A204.1 (cell line): Measurements from ENCODE around the gene NOX1.

Source experiments
- FAIRE-seq: peaks from 2 replicates; lab custom pipeline; 2012; peaks lifted over from hg19 to GRCh38; lab: Jason Lieb, UNC

NOX1 gene

DNA sequence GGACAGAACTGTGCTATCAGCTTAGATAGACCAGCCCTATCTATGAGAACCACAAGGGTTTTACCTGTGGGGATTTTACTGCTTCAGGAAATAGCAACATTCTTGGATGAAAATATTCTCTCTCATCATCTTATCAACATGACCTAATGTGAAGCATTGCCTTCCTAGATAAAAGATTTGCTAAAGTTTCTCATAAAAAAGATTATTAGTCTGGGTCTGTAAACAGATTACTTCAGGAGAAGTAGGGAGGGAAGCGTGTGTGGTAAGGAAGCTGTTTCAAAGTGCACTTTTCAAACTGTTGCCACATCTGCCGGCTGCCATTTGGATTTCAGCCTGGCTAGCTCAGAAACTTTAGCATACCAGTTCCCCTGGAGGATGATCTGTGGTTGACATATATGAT, at the start of gene NOX1:
TSS of gene NOX1 (minus strand) at position 35 of the 400 bp plus-strand sequence. CDS start 220 bp downstream, outside the sequence.
- no peak for FAIRE-seq

DNA sequence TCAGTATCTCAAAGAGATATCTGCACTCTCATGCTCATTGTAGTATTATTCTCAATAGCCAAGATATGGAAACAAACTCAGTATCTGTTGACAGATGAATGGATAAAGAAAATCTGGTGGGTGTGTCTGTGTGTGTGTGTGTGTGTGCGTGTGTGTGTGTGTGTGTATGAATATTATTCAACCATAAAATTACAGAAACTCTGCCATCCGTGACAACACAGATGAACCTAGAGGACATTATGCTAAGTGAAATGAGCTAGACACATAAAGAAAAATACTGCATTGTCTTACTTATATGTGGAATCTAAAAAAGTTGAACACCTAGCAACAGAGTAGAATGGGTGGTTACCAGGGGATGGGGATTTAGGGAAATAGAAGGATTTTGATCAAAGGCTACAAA, 41.4 kb upstream of the NOX1 start:
- no peak for FAIRE-seq

DNA sequence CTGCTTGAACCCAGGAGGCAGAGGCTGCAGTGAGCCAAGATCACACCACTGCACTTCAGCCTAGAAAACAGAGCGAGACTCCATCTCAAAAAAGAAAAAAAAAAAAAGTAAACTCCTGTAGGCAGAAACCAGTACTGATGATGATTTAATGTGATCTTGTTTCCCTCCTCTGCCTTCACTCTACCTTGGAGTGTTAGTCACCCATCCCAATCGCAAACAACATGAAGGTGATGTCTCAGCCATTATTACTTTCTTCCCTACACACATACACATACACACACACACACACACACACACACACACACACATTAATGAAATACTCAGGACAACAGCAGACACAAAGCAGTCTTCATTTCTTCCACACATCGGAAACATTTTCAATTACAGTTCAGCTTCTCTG, 39.0 kb upstream of the NOX1 start:
- FAIRE-seq, result no peak

DNA sequence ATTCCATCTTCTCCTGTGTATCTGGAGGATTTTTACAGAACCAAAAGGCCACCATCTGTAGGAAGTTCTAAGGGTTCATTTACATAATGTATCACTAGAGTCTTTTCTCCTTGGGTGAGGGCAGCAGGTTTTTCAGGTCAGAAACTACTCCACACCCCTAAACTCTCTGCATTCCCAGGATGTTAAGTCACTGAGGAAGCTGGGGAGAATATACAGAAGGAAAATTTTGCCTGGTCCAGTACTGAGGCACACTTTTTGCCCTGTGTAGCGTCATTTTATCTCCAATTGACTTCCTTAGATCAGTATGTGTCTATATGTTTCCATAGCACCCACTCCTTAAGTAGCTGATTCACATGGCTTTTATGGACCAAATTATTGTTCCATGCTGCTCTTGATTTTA, 37.6 kb upstream of the NOX1 start:
- no peak for FAIRE-seq

DNA sequence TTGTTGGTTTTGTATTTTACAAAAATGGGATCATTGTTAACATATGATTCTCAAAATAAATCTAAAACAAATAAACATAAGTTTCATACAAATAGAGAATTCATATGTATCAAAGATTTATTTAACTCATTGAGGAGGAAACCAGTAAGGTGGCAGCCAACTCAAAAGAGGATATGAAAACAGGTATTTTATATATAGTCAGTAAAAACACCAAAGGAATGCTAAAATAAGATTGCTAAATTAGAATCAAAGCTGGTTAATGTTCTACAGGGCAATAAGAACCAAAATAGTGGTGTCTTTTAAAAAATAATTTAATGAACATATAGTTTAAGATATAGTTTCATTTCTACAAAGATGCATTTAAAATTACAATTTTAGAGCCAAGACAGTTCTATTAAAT, 31.5 kb upstream of the NOX1 start:
- no peak for FAIRE-seq

DNA sequence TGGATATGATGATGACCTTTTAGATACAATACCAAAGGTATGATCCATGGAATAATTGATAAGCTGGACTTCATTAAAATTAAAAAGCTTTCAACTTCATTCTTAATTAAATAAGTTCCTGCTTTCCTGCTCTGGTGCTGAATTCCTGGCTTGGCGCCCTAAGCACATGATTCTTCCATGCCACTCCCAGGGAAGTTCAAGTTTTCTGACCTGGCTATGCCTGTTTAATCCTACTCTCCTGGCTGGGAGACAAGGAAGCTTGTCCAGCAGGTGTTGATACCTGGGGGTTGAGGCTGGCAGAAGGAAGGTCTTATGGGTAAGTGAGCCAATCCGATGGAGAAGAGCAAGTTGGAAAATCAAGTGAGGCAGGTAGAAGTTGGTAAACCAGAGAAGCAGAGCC, 30.3 kb upstream of the NOX1 start:
- FAIRE-seq, result no peak

DNA sequence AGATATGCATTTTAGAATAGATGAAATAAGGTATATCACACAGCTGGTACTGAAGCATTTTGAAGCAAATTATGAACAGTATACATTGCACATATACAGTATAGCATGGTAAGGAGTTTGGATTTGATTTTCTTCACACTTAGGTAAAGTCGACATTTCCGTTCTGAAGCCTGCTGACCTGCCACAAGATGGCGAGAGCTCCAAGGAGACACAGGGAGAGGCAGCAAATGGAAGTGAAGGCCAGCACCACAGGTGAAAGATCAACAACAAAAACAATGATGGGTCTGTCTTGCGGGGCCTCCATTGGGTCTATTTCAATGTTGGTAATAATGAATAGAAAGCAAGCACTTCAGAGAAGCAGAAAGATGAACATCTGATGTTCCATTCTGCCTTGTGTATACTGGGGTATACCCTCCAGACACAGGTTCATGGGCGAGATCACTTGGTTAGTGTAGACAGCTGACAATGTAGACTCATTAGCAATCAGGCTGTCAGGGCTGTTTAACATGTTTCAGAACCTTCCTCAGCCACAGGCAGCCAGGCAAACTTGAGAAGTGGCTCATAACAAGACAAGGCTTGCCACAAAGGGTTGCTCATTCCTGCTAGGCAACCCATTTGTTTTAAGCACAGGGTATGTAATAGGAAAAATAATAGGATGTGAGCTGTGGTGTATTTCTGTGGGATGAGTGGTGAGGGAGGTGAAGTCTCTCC, 21.4 kb upstream of the NOX1 start:
- no peak for FAIRE-seq

DNA sequence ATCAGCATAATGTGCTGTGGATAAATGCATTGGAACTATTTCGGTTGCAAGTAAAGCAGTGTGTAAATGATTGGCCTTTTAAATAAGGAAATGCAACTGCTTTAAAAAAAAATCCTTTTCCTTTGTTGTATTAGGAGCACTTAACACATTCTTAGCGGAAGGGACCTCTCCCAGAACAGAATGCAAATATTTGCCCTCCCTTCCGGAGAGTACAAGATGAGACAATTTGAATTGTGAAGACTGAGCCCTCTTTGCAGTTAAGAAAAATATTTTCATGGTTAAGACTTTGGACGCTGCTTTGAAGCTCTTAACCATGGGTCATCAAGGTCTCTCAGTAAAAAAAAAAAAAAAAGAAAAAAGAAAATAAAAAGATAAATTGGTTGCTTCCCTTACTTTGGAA, 9.5 kb upstream of the NOX1 start:
- FAIRE-seq, result no peak

DNA sequence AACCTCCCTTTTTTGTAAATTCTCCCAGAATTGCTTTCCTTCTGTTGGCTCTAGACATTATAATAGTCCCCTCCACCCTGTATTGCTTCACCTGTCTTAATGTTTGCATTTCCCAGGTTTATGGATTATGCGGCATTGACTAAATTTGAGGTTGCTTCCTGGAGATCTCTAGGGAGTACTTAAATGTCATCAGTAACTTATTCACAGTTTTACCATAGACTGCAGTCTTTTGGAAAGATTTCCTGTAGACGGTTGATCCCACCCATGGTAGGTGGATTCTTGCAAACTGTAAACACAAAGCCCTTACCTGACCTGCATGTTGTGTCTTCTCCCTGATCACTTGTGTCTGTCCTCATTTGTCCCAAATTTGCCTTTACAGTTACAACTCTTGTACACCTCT, 6.2 kb upstream of the NOX1 start:
- FAIRE-seq, result no peak

DNA sequence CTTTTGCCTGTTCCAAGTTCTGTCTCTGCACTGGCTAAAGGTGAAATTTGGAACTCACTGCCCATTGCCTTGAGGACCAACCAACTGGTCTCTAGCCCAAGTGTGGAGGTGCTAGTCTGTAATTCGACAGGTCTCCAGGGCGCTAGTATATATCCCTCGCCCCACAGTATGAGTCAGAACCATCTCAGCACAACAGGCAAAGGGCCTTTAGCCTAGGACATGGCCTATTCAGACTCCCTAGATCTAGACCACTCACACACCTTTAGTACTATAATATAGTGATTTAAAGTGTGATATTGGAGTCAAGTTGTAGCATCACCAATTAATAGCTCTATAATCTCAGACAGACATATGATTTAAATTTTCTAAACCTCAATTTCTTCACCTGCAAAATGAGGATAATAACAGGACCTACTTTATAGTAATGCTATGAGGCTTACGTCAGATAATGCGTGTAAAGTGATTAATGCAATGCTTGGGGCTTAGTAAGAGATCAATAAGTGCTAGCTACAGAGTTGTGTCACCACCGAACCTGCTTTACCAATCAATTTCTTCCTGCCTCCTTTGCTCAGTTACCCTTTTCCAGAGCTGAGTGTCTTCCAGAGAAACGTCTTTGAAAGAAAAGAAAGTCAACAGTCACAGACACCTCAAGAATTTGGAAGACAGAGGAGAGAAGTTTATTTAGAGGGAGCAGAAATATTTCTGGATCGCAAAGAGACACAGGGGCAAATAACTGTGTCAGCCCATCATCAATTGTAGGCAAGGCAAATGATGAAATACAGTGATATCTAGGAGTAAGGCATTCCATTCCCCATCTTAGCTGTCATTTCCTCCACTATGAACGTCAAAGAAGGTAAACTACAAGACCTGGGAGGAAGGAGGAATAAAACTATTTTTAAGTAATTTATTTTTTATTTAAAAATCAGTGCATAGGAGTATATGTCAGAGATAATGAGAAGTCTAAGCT, 2.3 kb downstream of the NOX1 start:
- no peak for FAIRE-seq

DNA sequence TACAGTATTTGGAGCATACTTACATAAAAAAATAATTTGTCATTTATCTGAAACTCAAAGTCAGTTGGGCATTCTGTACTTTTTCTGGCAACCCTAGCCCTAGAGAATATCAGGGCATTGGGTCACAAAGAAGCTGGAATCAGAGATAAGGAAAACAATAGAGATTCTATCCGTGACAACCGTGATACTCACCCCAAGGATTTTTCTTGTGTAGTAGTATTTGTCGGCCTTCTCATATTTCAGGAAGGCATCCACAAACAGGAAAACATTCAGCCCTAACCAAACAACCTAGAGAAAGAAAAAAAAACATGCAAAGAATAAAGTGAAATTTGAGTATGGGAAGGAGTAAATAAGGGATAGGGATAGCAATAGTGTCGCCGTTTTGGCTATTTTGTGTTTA, 3.6 kb downstream of the NOX1 start:
- no peak for FAIRE-seq

DNA sequence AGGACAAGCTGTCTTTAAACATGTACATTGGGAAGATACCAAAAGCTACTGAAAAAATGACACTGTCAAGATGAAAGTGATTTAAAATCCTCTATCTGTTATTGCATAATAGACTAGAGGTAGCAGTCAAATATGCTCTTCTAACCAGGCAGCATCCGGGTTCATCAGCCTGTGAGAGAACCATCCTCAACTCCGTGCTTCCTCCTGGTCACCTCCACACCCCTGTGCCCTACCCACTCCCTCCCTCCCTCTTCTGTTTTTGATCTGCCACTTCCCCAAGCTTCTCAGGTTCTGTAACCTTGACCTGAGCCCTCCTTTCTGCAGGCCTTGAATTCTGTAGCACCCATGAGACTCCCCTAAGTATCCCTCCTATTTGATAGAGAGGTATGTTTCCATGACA, 5.9 kb downstream of the NOX1 start:
- no peak for FAIRE-seq

DNA sequence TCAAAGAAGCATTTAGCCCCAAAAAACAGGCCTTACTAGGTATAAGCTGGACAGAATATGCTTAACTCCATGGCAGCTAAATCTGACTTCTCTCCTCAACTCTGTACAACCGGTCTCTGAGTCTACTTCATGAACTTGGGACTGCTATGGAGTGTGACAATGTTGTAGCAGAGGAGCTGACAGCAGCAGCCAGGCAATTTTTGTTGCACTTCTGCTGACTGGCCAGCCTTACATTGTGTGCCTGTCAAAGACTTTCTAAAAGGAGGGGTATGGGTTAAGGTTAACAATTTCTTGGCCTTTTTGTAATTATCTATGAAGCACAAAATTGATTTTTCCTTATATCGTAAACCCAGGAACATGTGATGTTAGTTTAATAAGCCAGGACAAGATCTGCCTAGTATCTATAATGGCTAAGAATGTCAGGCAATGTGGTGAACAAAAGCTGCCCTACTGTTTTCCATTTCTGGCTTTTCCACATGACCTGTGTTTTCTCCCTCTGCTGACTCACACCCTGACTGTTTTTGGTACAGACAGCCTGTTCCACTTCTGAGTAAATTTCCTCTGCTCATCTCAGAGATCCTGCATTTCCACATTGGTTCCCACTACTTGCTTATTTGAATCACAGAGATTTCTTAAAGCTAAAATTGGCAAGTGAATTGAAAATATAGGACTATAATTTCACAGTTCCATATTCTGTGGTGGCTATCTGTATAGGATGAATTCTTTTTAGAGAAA, 9.3 kb downstream of the NOX1 start:
- FAIRE-seq, result no peak

DNA sequence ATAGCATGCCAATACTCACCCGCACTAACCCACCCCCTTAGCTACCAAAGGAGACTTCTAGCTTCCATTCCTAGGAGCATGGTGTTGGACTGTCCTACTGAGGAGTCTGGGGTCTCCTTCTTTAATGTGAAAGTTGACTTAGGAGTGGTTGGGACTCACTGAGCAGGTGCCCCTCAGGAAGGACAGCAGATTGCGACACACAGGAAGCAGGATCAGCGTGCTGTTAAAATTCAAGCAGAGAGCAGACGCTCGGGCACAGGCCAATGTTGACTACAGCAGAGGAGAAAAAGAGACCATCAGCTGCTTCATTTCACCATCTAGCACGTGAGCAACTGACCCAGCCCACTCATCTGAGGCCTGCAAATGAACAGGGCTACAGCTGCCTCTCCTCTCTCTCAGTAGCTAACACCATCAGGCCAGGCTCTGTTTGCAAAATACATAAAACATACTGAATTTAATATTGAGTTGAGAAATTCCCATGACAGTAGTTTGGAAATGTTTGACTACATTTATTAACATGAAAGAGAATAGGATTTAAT, 10.8 kb downstream of the NOX1 start:
- FAIRE-seq, result no peak

DNA sequence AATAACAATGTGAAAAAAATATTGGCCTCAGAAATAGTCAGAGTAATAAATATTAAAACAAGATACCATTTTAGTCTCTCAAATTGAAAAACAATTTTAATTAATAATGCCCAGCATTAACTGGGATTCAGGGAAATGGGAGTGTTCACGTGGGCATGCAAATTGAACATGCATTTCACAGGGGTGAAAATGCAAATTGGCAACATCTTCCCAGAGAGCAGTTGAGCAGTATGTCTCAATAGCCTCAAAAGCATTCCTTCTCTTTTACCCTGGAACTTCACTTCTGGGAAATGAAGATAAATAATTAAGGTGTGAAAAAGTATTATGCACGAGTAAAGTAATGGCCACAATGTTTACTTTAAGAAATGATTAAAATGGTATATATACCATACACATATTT, 21.3 kb downstream of the NOX1 start:
- no peak for FAIRE-seq

DNA sequence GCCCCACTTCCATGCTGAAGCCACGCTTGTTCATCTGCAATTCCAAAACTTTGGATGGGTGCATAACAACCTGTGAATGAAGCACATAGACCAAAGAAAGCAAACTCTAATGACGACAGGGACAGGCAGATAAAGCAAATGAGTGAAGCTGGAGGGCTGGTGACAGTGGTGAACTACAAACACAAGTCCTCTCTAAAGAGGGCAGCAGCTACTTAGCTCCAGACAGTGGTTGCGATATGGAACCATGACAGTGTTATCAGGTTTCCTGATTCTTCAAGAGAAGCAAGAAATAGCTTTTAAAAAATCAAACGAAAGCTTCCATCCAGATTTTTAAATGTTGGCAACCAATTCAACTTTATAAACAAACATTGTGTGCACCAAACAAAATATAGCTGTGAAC, 23.8 kb downstream of the NOX1 start:
- no peak for FAIRE-seq

DNA sequence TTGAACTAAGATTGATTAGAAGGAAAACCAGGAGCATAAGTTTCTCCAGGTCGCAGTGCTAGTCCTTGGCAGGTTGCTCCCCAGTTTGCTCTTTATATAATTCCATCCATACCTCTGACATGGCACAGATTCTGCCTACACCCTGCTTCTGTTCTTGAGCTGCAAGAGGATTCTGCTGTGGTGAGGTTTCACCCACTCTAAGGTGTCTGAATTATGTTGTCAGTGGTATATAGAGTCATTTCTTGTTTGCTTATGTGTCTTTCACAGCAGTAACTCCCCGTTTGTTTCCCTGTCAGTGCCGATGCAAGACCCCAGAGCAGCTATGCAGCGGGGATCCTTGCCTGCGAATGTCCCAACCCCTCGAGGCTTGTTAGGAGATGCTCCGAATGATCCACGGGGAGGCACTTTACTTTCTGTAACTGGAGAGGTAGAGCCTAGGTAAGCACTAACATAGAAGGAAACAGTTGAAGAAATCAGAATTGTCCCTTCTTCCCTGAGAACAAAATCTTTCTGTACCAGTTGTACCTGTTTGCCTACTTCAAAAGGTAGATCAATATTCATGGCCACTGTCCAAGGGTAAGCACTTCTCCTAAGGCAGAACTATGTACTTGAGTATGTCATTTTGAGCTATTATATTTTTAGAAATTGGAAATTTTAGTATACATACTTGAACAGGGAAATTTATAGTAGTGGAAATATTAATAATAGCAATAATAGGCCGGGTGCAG, 42.8 kb downstream of the NOX1 start:
- no peak for FAIRE-seq

DNA sequence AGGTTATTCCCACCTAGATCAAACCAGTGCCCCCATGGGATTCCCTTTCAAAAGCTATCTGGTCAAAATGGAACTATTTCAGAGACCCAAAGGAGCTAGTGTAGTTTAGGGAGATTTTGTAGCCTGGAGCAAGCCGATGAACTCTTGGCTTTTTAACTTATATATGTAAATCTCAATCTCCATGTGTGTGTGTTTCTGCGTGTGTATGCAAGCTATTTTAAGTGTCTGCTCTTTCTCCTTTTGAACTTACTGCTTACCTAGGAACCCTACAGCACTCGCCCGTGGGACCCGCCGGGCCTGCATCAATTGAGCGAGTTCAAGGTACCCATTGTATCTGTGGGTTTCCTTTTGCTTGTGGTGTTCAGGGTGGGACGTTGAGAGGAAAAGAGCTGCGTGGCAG, 43.6 kb downstream of the NOX1 start:
- FAIRE-seq, result no peak

DNA sequence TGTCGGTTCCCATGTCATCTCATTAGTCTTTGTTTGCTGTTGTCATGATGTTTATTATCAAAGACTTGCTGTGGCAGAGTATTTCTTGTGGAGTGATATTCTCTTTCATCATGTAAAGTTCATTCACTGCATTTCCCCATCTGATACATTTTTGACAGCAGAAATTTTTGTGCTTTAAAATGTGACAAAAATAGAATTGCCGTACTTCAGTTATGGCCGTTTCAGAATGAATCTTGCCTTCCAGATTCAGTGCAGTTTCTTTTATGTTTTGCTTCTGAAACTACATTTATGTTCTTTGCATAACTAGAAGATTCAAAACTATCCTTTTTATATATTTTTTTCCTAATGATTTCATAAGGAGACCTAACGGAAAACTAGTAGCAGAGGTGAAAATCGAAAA, 44.0 kb downstream of the NOX1 start:
- no peak for FAIRE-seq

DNA sequence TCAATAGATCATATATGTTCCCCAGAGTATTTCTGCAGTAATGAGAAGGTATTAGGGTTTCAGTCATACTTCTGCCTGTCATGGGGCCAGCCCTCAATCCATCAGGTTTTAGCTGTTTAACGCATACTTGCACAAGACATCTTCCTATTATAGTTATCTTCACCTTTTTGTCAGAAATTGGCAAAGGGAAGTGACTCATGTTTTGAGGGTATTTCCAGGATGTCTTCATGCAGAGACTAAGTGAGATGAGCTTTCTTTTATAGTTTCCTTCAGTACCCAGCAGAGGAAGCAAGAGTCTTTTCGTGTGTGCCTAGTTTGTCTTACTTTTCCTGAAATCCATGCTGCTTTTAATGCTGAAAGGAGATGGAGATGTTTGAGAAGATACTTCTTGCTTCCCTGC, 44.4 kb downstream of the NOX1 start:
- FAIRE-seq, result no peak

DNA sequence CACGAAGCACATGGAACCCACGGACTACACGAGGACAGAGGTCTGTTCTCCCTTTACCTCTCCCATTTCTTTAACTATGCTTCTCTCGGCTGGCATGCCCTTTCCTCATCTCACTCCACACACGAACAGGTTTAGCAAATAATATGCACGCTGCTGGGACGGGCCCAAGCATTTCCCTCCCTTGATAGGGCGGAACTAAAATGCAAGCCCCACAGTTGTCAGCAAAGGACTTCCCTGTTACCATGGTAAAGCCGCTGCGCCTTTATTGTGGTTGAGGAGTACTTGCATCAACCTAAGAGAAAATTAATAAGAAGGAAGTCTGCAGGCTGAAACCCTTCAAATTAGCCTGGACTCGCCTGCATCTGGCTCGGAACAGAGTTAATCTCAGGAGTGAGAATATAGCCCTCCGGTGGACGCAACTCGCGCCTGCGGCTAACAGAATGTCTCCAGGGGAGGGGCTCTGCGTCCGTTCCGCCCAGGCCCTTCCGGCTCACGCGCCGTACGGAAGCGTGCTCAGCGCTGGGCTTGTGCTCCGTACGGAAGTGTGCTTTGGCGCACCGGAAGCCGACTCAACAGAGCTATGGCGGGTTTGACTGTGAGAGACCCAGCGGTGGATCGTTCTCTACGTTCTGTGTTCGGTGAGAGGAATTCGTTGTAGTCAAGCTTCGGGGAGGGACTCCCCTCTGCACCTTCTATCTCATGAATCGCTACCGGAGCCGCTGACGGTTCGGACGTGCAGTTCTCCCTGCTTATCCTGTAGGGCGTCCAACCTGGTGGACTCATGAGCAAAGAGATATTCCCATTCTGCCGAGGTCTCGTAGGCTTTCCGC, 54.1 kb downstream of the NOX1 start, which contains the start of gene CSTF2:
TSS of gene CSTF2 (plus strand) at position 555 of the 830 bp plus-strand sequence. CDS start at position 581, 26 bp downstream.
- FAIRE-seq, result no peak
